Neural progenitor cell (in vitro differentiated cells): ENCODE results near the gene WDSUB1.

ENCODE experiments used
- EZH2 ChIP-seq: fragments of 200-600 bp; sonication (generic); IDR thresholded peaks from 2 replicates; pipeline ENCODE4 v1.6.1; 2017; ENCODE audit warnings: antibody characterized with exemption, mild to moderate bottlenecking, moderate library complexity
- EZH2phosphoT487 ChIP-seq: fragments of 200-600 bp; sonication (generic); IDR thresholded peaks from 2 replicates; pipeline ENCODE4 v1.6.1; 2017; ENCODE audit warnings: antibody characterized with exemption
- TF ChIP-seq, protein P1 (sequence below): fragments of 200-600 bp; sonication (generic); IDR thresholded peaks from 2 replicates; pipeline ENCODE4 v1.5.1; 2017; ENCODE audit warnings: antibody characterized with exemption, mild to moderate bottlenecking

- TF ChIP-seq, protein P1, sequence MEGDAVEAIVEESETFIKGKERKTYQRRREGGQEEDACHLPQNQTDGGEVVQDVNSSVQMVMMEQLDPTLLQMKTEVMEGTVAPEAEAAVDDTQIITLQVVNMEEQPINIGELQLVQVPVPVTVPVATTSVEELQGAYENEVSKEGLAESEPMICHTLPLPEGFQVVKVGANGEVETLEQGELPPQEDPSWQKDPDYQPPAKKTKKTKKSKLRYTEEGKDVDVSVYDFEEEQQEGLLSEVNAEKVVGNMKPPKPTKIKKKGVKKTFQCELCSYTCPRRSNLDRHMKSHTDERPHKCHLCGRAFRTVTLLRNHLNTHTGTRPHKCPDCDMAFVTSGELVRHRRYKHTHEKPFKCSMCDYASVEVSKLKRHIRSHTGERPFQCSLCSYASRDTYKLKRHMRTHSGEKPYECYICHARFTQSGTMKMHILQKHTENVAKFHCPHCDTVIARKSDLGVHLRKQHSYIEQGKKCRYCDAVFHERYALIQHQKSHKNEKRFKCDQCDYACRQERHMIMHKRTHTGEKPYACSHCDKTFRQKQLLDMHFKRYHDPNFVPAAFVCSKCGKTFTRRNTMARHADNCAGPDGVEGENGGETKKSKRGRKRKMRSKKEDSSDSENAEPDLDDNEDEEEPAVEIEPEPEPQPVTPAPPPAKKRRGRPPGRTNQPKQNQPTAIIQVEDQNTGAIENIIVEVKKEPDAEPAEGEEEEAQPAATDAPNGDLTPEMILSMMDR, result no peak
- no peak for TF ChIP-seq EZH2
- TF ChIP-seq EZH2phosphoT487, result no peak
These were observed 15.6 kb downstream of the WDSUB1 start for GRCh38 chr2:159270744-159271379.
